ENCODE results near the gene RHBDF1.
"Not testable (repeated sequence)": the region's sequence is repeated elsewhere in the genome, so short reads cannot be mapped to it uniquely, and the experiment has no call there.

Gene RHBDF1

GRCh38 chr16:58491-59439 lies 13.7 kb downstream of the RHBDF1 start:
- DNase-seq (ENCODE audit: low spot score) = no peak

GRCh38 chr16:57711-58110 lies 14.7 kb downstream of the RHBDF1 start:
- DNase-seq (ENCODE audit: low spot score) = no peak

GRCh38 chr16:56231-56927 lies 16.1 kb downstream of the RHBDF1 start:
- DNase-seq (ENCODE audit: low spot score) = no peak

- no peak for DNase-seq (ENCODE audit: low spot score)
These were observed 16.8 kb downstream of the RHBDF1 start for GRCh38 chr16:55571-56136.

GRCh38 chr16:54237-54581 lies 18.2 kb downstream of the RHBDF1 start:
- no peak for DNase-seq (ENCODE audit: low spot score)

GRCh38 chr16:53346-54236 lies 18.8 kb downstream of the RHBDF1 start, which contains the start of the genes POLR3K and SNRNP25:
Gene POLR3K, minus strand, starts transcription at chr16:53608. Its CDS starts 22 bp downstream, at chr16:53586.
Gene SNRNP25, plus strand, starts transcription at chr16:53828. Its CDS starts 189 bp downstream, at chr16:54017.
- peak; percentile 100 for DNase-seq (ENCODE audit: low spot score)

- no peak for DNase-seq (ENCODE audit: low spot score)
These were observed 21.5 kb downstream of the RHBDF1 start for GRCh38 chr16:50769-51591.

- DNase-seq (ENCODE audit: low spot score) = no peak
These were observed 25.2 kb downstream of the RHBDF1 start for GRCh38 chr16:47234-47633.

GRCh38 chr16:46510-46909 lies 25.9 kb downstream of the RHBDF1 start:
- not testable (repeated sequence) for DNase-seq (ENCODE audit: low spot score)

- DNase-seq (ENCODE audit: low spot score) = no peak
These were observed 27.0 kb downstream of the RHBDF1 start for GRCh38 chr16:45454-45853.

- DNase-seq (ENCODE audit: low spot score) = no peak
These were observed 27.8 kb downstream of the RHBDF1 start for GRCh38 chr16:44655-45054.

- no peak for DNase-seq (ENCODE audit: low spot score)
These were observed 29.1 kb downstream of the RHBDF1 start for GRCh38 chr16:43294-43693.

- no peak for DNase-seq (ENCODE audit: low spot score)
These were observed 29.7 kb downstream of the RHBDF1 start for GRCh38 chr16:42691-43090.

GRCh38 chr16:42069-42457 lies 30.4 kb downstream of the RHBDF1 start:
- DNase-seq (ENCODE audit: low spot score) = no peak

- DNase-seq (ENCODE audit: low spot score) = no peak
These were observed 30.9 kb downstream of the RHBDF1 start for GRCh38 chr16:41439-42068.

- DNase-seq (ENCODE audit: low spot score) = peak; percentile 87
These were observed 33.2 kb downstream of the RHBDF1 start for GRCh38 chr16:38941-39892.

- DNase-seq (ENCODE audit: low spot score) = not testable (repeated sequence)
These were observed 34.2 kb downstream of the RHBDF1 start for GRCh38 chr16:38206-38605.

GRCh38 chr16:37511-37910 lies 34.9 kb downstream of the RHBDF1 start:
- peak; percentile 28 for DNase-seq (ENCODE audit: low spot score)

GRCh38 chr16:36336-36984 lies 36.0 kb downstream of the RHBDF1 start:
- no peak for DNase-seq (ENCODE audit: low spot score)
